Amniotic epithelial cell (primary cell): ENCODE data around the gene PPP1R16B.

Experiments used
- DNase-seq: peaks from one replicate; pipeline ENCODE4 v3.0.0-alpha.2; 2010; ENCODE audit warnings: low read depth

PPP1R16B gene

DNA sequence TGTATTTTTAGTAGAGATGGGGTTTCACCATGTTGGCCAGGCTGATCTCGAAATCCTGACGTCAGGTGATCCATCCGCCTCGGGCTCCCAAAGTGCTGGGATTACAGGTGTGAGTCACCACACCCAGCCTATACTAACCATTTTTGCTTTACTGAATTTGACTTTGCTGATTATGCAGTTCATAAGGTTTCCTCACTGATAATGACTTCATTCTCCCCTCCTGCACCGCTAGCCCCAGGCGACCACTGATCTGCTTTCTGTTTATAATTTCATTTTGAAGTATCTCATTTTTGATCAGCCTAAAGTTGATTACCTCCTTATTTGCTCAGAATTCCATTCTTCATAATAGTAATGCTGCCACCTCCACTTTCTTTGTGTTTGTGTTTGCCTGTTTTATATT, 72.0 kb downstream of the PPP1R16B start:
- DNase-seq: no peak

DNA sequence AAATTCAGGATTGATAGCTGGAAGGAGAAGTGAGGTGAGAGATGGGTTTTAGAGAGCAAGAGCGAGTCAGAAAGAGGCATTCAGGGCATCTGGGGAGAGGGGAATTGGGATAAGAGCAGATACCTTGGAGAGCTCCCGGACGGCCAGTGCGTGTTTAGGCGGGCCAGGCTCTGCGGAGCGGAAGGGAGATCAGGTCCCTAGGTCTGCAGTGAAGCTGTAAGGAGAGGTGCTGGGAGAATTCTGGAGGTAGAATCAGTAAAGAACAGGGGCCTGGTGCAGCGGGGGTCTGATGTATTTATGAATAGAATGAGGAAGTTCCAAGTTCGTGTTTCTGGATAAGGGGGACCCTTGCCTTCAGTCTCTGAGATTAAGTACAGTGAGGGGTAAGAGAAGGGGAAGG, 73.4 kb downstream of the PPP1R16B start:
- peak; percentile 40 for DNase-seq

DNA sequence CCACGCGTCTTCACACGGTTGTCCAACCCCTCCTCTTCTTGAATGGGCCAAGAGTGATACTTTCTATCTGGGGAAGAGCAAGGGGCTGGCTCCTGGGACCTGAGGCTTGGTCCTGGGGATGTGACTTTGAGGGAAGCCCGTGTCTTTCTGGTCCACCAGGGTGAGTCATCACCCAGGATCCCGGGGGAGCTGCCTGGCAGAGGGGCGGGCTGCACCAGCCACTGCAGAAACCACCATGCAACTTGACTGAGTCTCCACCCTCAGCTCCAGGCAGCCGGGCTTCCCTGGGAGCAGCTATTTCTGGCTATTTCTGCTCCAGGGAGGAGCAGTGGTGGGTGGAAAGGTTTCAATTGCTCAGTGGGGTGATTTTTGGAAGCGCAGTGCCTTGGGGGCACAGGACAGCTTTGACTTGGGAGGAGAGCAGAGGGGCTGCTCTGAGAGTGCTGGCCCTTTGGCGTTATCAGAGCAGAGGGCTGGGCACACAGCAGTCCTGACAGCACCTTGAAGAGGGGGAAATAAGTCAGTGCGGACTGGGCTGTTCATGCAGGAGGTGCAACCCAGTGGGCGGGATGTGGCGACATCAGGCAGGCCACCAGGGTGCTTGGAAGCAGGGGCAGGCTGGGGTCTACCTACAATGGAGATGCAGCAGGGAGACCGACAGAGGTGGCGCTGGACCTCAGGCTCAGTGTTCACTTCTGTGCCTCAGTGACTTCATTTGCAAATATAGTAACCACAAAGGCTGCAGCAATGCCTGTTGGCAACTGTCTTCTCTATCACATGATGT, 75.6 kb downstream of the PPP1R16B start:
- DNase-seq: no peak

DNA sequence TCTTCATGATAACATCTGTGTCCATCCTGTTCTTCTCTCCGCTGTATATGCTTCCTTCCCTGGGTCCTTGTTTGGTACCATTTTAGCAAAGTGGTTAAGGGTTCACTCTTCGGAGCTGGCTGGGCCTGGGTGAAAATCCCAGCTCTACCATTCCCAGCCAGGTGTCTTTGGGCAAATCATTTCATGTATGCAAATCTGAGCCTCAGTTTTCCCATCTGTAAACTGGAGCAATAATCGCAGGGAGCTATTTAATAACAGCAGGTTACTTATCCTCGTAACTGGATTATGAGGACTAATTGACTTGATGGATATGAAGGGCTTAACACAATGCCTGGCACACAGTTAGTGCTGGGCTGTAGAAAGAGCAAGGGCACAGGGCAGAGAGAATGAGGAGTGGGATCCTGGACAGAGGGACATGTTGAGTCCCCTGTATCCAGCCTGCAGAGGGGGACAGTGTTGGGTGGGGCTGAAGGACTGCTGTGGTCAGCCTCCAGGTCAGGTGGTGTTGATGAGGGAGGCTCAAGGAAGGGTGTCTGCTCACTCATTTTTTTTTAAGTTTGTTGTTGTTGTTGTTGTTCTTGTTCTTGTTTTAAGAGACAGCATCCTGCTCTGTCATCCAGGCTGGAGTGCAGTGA, 76.4 kb downstream of the PPP1R16B start:
- DNase-seq: no peak

DNA sequence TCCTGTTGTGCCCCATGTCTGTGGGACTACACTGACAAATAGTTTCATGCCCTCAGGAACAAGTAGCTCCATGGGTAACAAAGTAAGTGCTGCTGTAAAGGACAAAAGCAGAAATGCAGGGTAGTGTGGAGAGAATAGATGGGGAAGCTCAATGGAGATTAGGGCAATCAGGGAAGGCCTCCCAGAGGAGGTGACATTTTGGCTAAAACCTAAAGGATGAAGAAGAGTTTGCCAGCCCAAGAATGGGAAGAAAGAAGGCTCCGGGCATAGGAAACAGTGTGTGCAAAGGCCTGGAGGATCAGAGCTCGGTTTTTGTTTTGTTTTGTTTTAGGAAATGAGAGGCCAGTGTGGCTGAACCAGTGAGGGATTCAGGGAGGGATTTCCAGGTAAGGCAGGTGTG, 77.1 kb downstream of the PPP1R16B start:
- DNase-seq: no peak

DNA sequence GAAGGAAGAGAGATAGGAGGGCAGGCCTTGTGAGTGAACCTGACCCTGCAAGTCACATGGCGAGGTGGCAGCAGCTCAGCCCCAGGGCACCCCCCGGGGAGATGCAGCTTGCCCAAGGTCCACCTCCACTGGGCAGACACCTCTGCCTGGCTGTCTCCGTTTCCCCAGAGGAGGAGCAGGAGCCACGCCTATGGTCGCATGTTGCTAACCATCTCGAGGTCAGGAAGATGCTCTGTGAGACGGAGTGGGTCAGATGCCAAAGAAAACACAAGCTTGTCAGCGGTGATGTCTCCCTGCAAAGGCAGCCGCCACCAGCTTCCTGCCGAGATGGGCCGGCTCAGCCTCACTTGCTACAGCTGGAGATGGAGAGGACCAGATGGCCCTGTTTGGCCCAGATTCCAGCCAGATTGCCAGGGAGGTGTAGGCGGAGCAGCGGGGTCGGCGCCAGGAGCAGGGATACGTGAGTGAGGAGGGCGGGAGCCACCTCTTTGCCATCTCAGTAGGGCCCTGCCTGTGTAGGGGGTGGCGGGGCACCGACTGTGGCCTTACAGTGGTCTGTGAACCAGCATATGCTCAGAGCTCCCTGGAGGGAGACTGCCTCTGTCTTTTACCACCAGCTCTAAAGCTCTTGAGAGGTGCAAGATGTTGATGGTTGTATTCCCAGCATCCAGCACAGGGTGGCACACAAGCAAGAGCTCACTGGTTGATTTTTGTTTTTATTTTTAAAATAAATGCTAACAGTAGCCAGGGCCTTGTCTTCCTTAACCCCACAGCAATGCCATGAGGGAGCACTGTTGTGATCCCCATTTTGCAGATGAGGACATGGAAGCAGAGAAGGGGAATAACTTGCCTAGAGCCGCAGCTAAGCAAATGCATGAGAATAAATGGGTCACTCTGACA, 77.8 kb downstream of the PPP1R16B start:
- no peak for DNase-seq

DNA sequence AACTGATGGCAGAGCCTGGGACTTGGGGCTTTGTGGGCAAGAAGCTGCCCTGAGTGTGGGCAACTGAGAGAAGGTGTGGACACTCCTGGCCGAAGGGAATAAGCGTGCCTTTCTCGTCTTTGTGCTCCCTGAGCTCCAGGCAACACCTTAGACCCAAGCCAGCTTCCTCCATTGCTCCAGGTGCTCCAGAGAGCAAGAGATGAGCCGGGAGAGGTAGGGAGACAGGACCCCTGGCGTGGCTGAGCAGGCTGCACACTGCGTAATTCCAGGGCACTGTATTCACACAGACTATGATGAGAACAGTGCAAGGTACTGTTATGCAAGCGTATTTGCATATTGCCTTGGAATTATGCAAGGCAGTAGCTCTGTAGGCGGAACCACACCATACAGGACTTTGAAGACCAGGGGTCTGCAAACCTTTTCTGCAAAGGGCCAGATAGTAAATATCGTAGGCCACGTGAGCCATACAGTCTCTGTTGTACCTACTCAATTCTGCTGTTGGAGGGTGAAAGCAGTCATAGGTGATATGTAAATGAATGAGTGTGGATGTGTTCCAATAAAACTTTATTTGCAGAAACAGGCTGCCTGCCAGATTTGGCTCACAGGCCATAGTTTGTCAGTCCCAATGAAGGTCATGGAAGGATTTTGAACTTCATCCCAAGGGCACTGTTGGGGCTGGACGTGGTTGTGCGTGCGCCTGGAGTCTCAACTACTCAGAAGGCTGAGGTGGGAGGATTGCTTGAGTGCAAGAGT, 78.7 kb downstream of the PPP1R16B start:
- DNase-seq: no peak

DNA sequence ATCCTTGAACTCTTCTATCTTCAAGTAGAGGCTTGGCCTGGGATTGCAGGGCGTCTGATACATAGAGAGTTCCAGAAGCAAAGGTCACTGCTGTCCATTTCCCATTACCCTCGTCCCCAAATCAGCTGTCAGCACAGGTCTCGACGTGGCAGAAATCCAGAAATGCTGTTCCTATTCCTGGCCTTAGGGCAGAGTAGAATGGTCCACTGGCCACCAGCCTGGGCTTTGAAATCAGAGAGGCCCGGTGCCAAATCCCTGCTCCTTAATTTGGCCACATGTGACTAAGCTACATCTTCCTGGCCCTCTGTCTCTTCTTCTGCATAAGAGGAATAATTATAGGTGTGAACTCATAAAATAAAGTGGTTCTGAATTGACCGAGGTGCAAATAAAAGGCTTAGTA, 79.9 kb downstream of the PPP1R16B start:
- no peak for DNase-seq

DNA sequence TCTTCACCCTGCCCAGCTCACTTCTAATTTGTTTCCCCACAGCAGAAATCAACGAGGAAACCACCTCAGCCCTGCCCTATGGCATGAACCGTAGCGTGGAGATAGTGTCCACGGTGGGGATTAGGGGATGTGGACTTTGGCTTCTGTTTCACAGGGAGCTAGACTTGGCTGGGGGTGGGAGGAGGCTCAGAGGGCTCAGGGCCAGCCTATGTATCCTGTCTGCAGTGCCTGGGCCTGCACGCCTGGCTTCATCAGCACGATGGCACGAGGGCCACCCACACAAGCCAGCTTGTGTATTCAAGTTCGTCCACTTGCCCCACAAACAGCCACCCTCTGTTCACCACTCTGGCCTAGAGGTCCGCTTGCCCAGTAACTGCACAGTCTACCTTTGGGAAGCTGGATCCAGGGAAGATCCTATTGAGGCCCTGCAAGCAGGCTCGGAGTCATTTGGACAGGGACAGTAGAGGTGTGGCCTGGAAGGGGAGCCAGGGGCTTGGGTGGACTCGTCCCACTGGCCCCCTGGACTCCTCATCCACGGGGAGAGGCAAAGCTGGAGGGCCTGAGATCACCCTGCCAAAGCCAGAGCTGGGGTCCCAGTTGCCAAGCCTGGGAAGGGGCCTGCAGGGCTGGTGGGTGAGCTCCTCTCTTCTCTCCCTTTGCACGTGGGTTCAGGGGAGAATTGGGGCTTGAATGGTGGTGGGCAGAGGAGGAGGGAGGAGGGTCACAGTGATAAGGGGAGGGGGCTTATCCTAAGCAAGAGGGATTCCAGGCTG, 82.7 kb downstream of the PPP1R16B start:
- no peak for DNase-seq

DNA sequence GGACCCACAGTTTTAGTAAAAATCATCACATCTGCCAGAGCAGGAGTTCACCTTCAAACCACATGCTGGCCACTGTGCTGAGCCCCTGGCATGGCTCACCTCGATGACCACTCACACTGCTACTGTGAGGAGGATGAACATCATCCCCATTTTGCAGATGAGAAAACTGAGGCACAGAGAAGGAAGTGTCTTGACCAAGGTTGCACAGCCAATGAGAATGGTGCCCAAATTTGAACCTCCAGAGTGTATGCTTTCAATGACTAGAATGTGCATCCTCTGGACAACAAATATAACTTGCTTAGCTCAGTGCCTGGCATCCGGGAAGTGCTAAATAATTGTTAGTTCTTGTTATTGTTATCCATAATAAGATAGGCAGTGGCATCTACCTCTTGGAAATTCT, 83.6 kb downstream of the PPP1R16B start:
- DNase-seq: no peak

DNA sequence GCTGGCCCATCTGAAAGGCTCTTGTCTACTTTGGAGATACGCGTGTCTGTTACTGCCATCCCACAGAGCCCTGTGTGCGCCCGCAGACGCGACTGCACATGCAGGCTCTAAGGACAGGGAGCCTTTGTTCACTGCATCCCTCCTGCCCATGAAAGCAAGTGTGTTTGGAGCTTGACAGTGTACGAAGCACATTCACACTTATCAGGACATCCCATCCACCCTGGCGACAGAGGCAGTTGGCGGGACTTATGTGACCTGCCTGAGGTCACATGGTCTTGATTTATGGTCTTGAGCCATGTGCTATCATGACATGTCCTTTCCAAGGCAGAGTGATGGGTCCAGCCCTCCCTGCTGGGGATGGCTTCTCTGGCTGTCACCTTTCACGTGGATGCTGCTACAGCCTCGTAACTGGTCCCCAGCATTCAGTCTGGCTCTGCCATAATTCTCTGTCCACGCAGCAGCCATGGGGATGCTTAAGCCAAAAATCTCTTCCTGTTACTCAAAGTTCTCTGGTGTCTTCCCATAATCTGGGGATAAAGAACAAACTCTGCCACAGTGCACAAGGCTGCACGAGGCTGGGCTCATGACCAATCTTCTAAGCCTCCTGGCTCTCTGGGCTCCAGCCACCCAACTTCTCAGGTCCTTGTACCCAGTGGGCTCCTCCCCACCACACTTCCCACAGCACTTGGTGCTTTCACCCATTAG, 84.4 kb downstream of the PPP1R16B start:
- DNase-seq: no peak

DNA sequence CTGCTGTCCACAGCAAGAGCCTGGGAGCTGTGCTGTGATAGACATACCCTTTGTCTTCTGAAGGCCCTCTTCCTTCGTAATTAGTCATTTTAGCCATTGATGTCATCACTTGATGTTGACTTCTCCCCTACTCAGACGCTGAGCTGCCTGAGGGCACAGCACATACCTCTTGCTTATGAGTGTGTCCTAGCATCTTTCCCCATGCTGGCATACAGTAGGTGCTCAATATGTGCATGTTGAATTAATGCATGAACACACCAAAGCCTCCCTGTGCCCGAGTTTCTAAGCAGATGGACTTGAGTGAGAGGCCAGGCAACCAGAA, 85.0 kb downstream of the PPP1R16B start:
- no peak for DNase-seq

DNA sequence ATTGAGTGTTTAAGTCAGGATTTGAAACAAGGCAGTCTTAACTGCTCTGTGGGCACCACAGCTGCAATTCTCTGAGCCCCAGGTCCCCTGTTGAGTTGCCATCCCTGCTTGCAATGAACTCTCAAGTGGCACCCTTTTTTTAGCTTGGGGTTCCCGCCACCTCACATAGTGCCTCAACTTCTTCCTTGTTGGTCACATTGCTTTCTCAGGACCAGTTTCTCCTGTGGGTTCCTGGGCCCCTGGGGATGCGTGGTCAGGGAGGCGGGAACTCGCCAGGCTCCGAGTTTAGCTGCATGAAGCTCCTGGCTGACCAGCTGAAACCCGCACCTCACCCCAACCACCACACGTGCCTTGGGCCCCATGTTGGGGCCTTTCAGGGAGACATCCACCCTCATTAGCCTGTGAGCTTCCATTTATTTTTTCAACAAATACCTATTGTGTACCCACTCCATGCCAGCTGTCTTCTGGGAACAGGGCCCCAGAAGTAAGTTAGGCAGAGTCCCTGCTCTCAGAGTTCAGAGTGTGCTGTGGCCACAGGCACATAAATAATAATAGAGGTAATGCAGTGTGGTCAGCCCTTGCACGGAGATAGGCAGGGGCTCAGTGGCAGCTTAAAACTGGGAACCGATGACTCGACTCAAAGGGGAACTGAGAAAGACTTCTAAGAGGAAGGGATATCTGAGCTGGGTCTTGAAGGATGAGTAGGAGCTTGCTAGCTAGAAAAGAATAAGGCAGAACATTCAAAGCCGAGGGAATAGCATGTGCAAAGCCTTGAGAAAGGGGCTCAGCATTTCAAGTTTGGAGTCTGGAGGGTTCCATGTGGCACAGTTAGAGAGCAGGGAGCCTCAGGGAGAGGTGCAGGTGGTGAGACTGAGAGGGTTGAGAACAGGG, 86.8 kb downstream of the PPP1R16B start:
- DNase-seq: no peak

DNA sequence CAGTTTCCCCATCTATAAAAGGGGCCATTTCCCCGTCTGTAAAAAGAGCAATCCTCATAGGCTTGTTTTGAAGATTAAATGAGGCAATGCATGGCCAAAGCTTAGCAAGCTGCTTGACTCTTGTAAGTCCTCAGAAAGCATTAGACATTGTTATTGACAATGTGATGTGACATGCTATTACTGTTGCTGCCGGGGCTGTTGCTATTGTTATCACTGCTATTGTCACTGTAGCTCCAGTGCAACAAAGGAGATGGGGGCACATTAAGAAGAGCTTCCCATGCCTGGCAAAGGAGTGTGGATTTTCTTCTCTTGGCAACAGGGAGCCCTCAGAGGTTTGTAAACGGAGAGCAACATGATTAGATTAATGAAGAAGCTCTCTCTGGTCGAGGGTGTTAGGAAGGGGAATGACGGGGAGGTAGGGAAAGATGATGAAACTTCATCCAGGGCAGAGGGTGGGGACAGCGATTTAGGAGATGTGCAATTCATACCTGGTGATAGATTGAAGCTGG, 87.6 kb downstream of the PPP1R16B start:
- no peak for DNase-seq

DNA sequence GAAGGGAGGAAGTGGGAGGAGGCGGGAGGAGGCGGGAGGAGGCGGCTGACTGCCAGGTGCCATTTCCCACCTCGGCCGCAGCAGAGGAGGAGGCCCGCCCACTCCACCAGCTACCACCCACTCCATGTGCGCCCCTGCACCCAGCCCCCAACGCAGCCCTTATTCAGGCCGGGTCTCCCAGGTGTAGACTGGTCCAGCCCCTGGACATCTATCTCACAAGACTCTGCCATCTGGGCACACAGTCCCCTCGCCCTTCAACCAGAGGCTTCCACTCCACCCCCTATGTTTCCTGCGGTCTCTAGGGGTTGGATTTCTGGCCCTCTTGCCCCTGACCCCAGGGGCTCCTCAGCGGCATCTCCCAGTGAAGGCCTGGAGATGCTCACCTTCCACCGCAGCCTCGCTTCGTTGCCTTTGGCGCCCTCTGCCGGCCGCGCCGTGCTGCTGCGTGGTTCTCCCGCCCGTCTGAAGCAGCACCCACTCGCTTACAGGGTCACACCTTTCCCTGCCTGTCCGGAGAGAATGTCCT, 88.1 kb downstream of the PPP1R16B start:
- DNase-seq: peak; percentile 16

DNA sequence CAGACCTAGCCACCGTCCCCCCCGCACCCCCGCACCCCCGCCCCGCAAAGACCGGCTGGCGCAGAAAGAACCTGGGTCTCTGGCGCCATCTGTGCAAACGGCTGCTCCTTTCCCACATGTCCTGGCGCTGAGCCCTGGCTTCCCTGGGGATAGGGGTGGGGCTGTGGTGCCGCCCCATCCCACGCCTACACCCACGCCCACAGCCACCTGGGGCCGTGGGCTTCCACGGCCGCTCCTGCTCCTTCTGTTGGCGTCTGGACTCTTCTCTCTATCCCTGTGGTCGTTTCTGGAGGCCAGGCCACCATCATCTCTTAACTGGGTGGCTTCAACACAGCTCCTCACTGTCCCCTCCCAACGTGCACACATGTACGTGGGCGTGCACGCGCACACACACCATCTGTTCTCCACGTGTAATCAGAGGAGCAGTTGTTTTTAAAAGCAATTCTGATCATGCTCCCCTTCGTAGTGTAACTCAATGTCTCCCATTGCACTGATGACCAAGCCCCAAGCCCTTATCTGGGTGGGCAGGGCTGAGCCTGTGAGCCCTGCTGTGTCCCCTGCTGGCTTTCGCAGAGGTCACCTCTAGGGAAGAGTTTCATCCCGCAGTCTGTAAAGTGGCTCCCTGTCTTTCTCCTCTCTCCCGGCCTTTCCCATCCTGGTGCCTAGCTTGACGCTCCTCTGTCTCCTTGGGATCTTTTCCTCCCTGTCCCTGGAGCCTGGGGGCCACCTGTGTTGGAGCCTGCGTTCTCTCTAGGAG, 88.8 kb downstream of the PPP1R16B start:
- no peak for DNase-seq

DNA sequence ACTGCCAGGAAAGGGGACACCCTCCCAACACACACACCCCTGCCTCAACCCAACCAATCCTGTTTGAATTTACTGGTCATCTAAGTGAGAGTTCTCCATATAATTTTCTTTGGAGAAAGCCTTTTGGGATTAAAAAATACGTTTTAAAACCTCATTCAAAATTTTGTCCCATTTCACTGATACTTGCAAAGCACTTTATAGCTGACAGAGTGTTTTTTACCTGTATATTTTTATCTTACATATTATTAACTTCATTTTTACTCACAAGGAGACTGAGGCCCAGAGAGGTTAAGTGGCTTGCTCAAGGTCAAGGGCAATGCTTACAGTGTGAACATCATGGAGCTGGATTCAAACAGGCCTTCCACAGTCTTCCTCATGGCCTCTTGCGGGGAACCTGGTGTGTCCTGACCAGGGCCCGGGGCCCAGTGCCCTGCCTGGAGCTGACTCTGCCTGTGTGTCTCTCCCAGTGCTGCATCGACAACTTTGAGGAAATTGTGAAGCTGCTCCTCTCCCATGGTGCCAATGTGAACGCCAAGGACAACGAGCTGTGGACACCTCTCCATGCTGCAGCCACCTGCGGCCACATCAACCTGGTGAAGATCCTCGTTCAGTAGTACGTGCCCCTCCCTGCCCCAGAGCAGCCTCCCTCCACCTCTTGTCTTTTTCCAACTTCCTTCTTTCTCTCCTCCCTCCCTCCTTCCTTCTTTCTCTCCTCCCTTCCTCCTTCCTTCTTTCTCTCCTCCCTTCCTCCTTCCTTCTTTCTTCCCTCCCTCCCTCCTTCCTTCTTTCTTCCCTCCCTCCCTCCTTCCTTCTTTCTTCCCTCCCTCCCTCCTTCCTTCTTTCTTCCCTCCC, 89.8 kb downstream of the PPP1R16B start:
- no peak for DNase-seq
